SH-SY5Y (cell line): ENCODE results near the gene ORC6.

Source experiments
- GATA2 ChIP-seq: IDR thresholded peaks from 2 replicates; pipeline ENCODE4 v1.6.1; 2011; ENCODE audit warnings: mild to moderate bottlenecking, low read depth, low read length
- GATA3 ChIP-seq: IDR thresholded peaks from 2 replicates; pipeline ENCODE4 v1.6.1; 2011; ENCODE audit warnings: low read depth, mild to moderate bottlenecking, low read length, moderate library complexity

DNA sequence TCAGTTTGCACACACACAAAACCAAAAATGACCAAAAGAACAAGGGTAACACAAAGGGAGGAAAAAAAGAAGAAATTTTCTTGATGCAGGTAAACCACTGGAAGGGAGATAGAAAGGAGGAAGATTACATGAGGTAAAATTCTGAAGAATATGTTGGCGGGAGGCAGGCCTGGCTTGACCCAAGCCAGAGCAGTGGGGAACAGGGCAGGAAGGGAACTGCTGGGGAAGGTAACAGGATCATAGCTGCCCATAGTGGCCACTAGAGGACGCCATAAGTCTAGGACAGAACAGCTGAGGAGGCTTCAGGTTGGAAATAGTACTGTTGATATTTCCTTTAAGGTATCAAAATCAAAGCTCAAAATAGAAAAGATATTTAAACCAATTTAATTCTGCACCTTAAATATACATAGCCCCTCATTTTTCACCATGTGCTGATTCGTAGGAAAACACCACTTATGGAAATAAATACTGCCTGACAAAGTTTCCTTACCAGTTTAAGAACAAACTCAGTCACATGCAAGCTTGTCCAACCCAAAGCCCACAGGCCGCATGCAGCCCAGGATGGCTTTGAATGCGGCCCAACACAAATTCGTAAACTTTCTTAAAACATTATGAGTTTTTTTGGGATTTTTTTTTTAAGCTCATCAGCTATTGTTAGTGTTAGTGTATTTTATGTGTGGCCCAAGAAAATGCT, 16.0 kb upstream of the ORC6 start:
- TF ChIP-seq GATA3 (no peak), GATA2 (no peak)
